HCT116 (cell line): ENCODE results near the gene NOL4L. TPM values are rescaled to one million over a fixed set of nuclear protein-coding genes. Genes with fewer than 3 reads are reported as not detected.

Experiments
- ATAC-seq: fragments of 200-7000 bp; cut with Tn5 transposase; 2 replicates; pipeline ENCODE4 v1.9.1; 2020; ENCODE audit warnings: mild to moderate bottlenecking, moderate library complexity
- BruUV-seq: library from RNA; stranded (reverse); fragments of 400-500 nt; replicated peaks from 2 replicates; lab custom pipeline; 2021; lab: Mats Ljungman, UMichigan
- CTCF ChIA-PET: fragments of 300-600 bp; sonication (Branson Sonifier 250); formaldehyde crosslinking; loops from one replicate; lab custom pipeline; 2021; ENCODE audit warnings: antibody characterized with exemption; lab: Charles Lee
- POLR2A ChIA-PET: fragments of 300-600, 350-600 bp; sonication (Branson Sonifier 250); formaldehyde crosslinking; loops from one replicate; lab custom pipeline; 2021; ENCODE audit warnings: antibody characterized with exemption; lab: Charles Lee
- RAD21 ChIA-PET, 2 experiments: fragments of 300-600 bp; sonication (Branson Sonifier 250); formaldehyde crosslinking; loops; one replicate each; lab custom pipeline; 2023; ENCODE audit warnings: low total read pairs in 2 of 2; ENCODE audit not compliant: uncharacterized antibody in 2 of 2, unreplicated experiment in 2 of 2, low non-redundant PET in 1 of 2; lab: Charles Lee
- DNase-seq: peaks from one replicate; pipeline ENCODE4 v3.0.0-alpha.2; 2010; ENCODE audit warnings: low read depth, low spot score
- H2AFZ ChIP-seq: fragments of 200-600 bp; shearing (Covaris generic), sonication (generic); 2 replicates; pipeline ENCODE4 v1.6.1; 2017; ENCODE audit warnings: low read depth, mixed run types, mixed read lengths, antibody characterized with exemption, low read length; ENCODE audit not compliant: poor library complexity, severe bottlenecking
- H3K27ac ChIP-seq: 2 replicates; pipeline ENCODE4 v1.5.1; 2012; ENCODE audit warnings: low read depth, low read length
- H3K27me3 ChIP-seq: fragments of 200-600 bp; sonication (generic); 2 replicates; pipeline ENCODE4 v1.6.1; 2016; ENCODE audit warnings: mixed run types, low read length, mixed read lengths; ENCODE audit not compliant: insufficient read depth
- H3K36me3 ChIP-seq, 2 experiments: fragments of 200-500 bp in 1 of 2; fragments of 200-600 bp in 1 of 2; sonication (Bioruptor generic) in 1 of 2; sonication (generic) in 1 of 2; 2 replicates each; pipeline versions ENCODE4 v1.5.1 to v1.6.1; 2014 to 2016; ENCODE audit warnings: low read length in 2 of 2, inconsistent platforms in 1 of 2, mixed read lengths in 1 of 2, mixed run types in 1 of 2; ENCODE audit not compliant: insufficient read depth in 2 of 2, control insufficient read depth in 1 of 2
- H3K4me1 ChIP-seq, 2 experiments: fragments of 200-600 bp in 1 of 2; sonication (generic) in 1 of 2; 2 replicates each; pipeline versions ENCODE4 v1.5.1 to v1.6.1; 2012 to 2017; ENCODE audit warnings: low read length in 2 of 2, inconsistent platforms in 1 of 2, mild to moderate bottlenecking in 1 of 2, mixed read lengths in 1 of 2, mixed run types in 1 of 2, moderate library complexity in 1 of 2; ENCODE audit not compliant: insufficient read depth in 2 of 2, control insufficient read depth in 1 of 2
- H3K4me2 ChIP-seq: fragments of 200-600 bp; sonication (generic); 2 replicates; pipeline ENCODE4 v1.6.1; 2017; ENCODE audit warnings: mixed run types, low read length, mixed read lengths
- H3K4me3 ChIP-seq, 2 experiments: fragments of 200-600 bp in 1 of 2; sonication (generic) in 1 of 2; replicated peaks in 1 of 2; 2 replicates each; pipeline ENCODE4 v1.5.1; 2011 to 2016; ENCODE audit warnings: low read length in 2 of 2, control low read depth in 1 of 2, low read depth in 1 of 2, mild to moderate bottlenecking in 1 of 2, mixed read lengths in 1 of 2, mixed run types in 1 of 2
- H3K79me2 ChIP-seq: fragments of 200-600 bp; sonication (generic); 2 replicates; pipeline ENCODE4 v1.6.1; 2017; ENCODE audit warnings: mild to moderate bottlenecking, mixed run types, low read length, moderate library complexity, mixed read lengths; ENCODE audit not compliant: insufficient read depth
- H3K9ac ChIP-seq: fragments of 200-600 bp; sonication (generic); 2 replicates; pipeline ENCODE4 v1.6.1; 2016; ENCODE audit warnings: low read length, mixed read lengths
- H3K9me2 ChIP-seq: fragments of 200-600 bp; sonication (generic), shearing (Covaris generic); 2 replicates; pipeline ENCODE4 v1.6.1; 2017; ENCODE audit warnings: mixed run types, mild to moderate bottlenecking, moderate library complexity; ENCODE audit not compliant: insufficient read depth
- H3K9me3 ChIP-seq, 2 experiments: fragments of 200-500 bp in 1 of 2; fragments of 200-600 bp in 1 of 2; sonication (Bioruptor generic) in 1 of 2; sonication (generic) in 1 of 2; 2 replicates each; pipeline ENCODE4 v1.6.1; 2014 to 2017; ENCODE audit warnings: low read length in 2 of 2, mixed read lengths in 2 of 2, inconsistent platforms in 1 of 2, low read depth in 1 of 2, mild to moderate bottlenecking in 1 of 2, mixed run types in 1 of 2, moderate library complexity in 1 of 2; ENCODE audit not compliant: control insufficient read depth in 1 of 2, insufficient read depth in 1 of 2
- H4K20me1 ChIP-seq: fragments of 200-600 bp; sonication (generic), shearing (Covaris generic); 2 replicates; pipeline ENCODE4 v1.6.1; 2017; ENCODE audit warnings: mixed run types, mild to moderate bottlenecking, moderate library complexity; ENCODE audit not compliant: insufficient read depth
- EGR1 ChIP-seq: IDR thresholded peaks from 2 replicates; pipeline ENCODE4 v1.6.1; 2012; ENCODE audit warnings: low read depth
- ELF1 ChIP-seq: IDR thresholded peaks from 2 replicates; pipeline ENCODE4 v1.6.1; 2012; ENCODE audit warnings: low read depth, borderline replicate concordance
- POLR2A ChIP-seq: IDR thresholded peaks from 2 replicates; pipeline ENCODE4 v1.7.0; 2011; ENCODE audit warnings: borderline replicate concordance; ENCODE audit not compliant: insufficient read depth, insufficient read length; ENCODE audit errors: extremely low read depth
- RAD21 ChIP-seq: IDR thresholded peaks from 2 replicates; pipeline ENCODE4 v1.6.1; 2012; ENCODE audit warnings: low read depth, mild to moderate bottlenecking
- REST ChIP-seq: IDR thresholded peaks from 2 replicates; pipeline ENCODE4 v1.6.1; 2012; ENCODE audit warnings: low read depth
- SIN3A ChIP-seq: IDR thresholded peaks from 2 replicates; pipeline ENCODE4 v1.6.1; 2012; ENCODE audit warnings: low read depth
- YY1 ChIP-seq: IDR thresholded peaks from 2 replicates; pipeline ENCODE4 v1.6.1; 2011; ENCODE audit warnings: low read length, low read depth, moderate library complexity, mild to moderate bottlenecking; ENCODE audit not compliant: insufficient replicate concordance; ENCODE audit errors: extremely low read depth
- ZFX ChIP-seq: fragments of 450-650 bp; IDR thresholded peaks from 2 replicates; pipeline ENCODE4 v1.6.1; 2017
- ZNF274 ChIP-seq: fragments of 200-500 bp; sonication (Bioruptor generic); IDR thresholded peaks from 2 replicates; pipeline ENCODE4 v1.6.1; 2014; ENCODE audit warnings: mild to moderate bottlenecking, low read depth, low read length, inconsistent platforms
- intact Hi-C: fragments of 100-400 bp; cut with micrococcal nuclease; formaldehyde crosslinking; loops from 2 replicates; pipeline ENCODE4 v1.10.0; 2022
- total RNA-seq: library from RNA; stranded (reverse); gene quantifications from one replicate; pipeline ENCODE4 v1.2.1, GENCODE V29; 2021; ENCODE audit not compliant: unreplicated experiment
- TF ChIP-seq, protein P1 (sequence below): IDR thresholded peaks from 2 replicates; pipeline ENCODE4 v1.6.1; 2012

NOL4L gene
- total RNA-seq, 1 experiment from 2014 or later, result 5.9 TPM

GRCh38 chr20:32454164-32455145 lies 130.7 kb downstream of the NOL4L start (continued):
- TF ChIP-seq REST (no peak), POLR2A (no peak), EGR1 (no peak), YY1 (no peak)

GRCh38 chr20:32453467-32454163 lies 131.5 kb downstream of the NOL4L start:
- TF ChIP-seq ELF1 (no peak), YY1 (no peak), ZNF274 (no peak), SIN3A (no peak), RAD21 (no peak), ZFX (no peak)
- TF ChIP-seq, protein P1, sequence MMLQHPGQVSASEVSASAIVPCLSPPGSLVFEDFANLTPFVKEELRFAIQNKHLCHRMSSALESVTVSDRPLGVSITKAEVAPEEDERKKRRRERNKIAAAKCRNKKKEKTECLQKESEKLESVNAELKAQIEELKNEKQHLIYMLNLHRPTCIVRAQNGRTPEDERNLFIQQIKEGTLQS, result no peak
- Histone ChIP-seq H3K4me2 (no peak overlapping the region), H3K9me3 (no peaks in the 10 kb centered on the region), H3K27ac (no peak overlapping the region), H3K9me2 (no peaks in the 10 kb centered on the region), H3K4me1 (no peaks in the 10 kb centered on the region), H3K4me3 (no peak overlapping the region), H3K9ac (no peak overlapping the region), H4K20me1 (no peaks in the 10 kb centered on the region), H3K27me3 (no peaks in the 10 kb centered on the region), H3K36me3 (peaks cover 0 to 4% of the 10 kb centered on the region in 2 experiments; a peak in 2 of 4 replicates), H2AFZ (no peak overlapping the region), H3K79me2 (no peaks in the 10 kb centered on the region)
- no TSS peak for BruUV-seq
- DNase-seq (no peak), ATAC-seq (no peak)
- POLR2A ChIA-PET, result no interaction called here
- intact Hi-C loops, result no loop called here
- CTCF ChIA-PET, result interaction anchor here (0.6 kb wide), 1 partner anchor 242 kb away, joined by 4 read pairs; no protein-coding TSS in a partner anchor
- RAD21 ChIA-PET, result no interaction called here
